Testis (tissue), 3 donors: Measurements from ENCODE around the gene FAM193A. TPM values are rescaled to one million over a fixed set of nuclear protein-coding genes. Genes with fewer than 3 reads are reported as not detected.

ENCODE experiments used
- DNase-seq: peaks from one replicate; pipeline ENCODE4 v3.0.0-alpha.2; 2019
- H3K27ac ChIP-seq, 2 donors: fragments of 200-600 bp; sonication (generic); one replicate each; pipeline ENCODE4 v1.5.1; 2019
- H3K27me3 ChIP-seq: fragments of 200-600 bp; sonication (generic); one replicate; pipeline ENCODE4 v1.5.1; 2019
- H3K36me3 ChIP-seq: fragments of 200-600 bp; sonication (generic); one replicate; pipeline ENCODE4 v1.5.1; 2017; ENCODE audit warnings: low read depth; ENCODE audit errors: missing control alignments
- H3K4me1 ChIP-seq: fragments of 200-600 bp; sonication (generic); one replicate; pipeline ENCODE4 v1.5.1; 2019
- H3K4me3 ChIP-seq, 2 donors: fragments of 200-600 bp; sonication (generic); one replicate each; pipeline ENCODE4 v1.5.1; 2017 to 2019
- H3K9me3 ChIP-seq: fragments of 200-600 bp; sonication (generic); one replicate; pipeline ENCODE4 v1.5.1; 2017
- POLR2A ChIP-seq: fragments of 450-650 bp; IDR thresholded peaks from one replicate; pipeline ENCODE4 v1.6.1; 2017; ENCODE audit warnings: antibody characterized with exemption, mild to moderate bottlenecking, moderate library complexity
- whole genome bisulfite sequencing, 2 donors: methylation state at CpG; one replicate each; pipeline ENCODE4 v1.1.5; 2018; 5-methylcytosine and 5-hydroxymethylcytosine counted together
- intact Hi-C: fragments of 100-400 bp; cut with DNase I; formaldehyde crosslinking; loops from one replicate; pipeline ENCODE4 v1.15.1; 2023; ENCODE audit warnings: low total_unique reads
- polyA plus RNA-seq: library from polyadenylated mRNA; stranded (reverse); fragments of 350-450 nt; fragmentation: Illumina TruSeq; extraction: RNeasy Lipid Tissue Mini Kit (QIAGEN cat#74804); gene quantifications from one replicate; pipeline ENCODE4 v1.2.3, GENCODE V29; 2014; ENCODE audit warnings: low read depth, low replicate concordance; ENCODE audit not compliant: insufficient read depth
- total RNA-seq, 2 donors: library from RNA; depleted of rRNA; stranded (reverse); fragments of >200 nt; gene quantifications; one replicate each; pipeline ENCODE4 v1.2.3, GENCODE V29; 2016
- TF ChIP-seq, protein P1 (sequence below), 3 experiments: fragments of 450-650 bp in 2 of 3; fragments of 200-600 bp in 1 of 3; sonication (generic) in 1 of 3; IDR thresholded peaks; one replicate each; pipeline ENCODE4 v1.5.1; 2016 to 2019; ENCODE audit warnings: antibody characterized with exemption in 3 of 3, mild to moderate bottlenecking in 2 of 3, moderate library complexity in 1 of 3

Gene FAM193A
- total and polyA plus RNA-seq, 3 donors from 2014 or later, result 50.4 to 92.4 (median 78.7) TPM

DNA sequence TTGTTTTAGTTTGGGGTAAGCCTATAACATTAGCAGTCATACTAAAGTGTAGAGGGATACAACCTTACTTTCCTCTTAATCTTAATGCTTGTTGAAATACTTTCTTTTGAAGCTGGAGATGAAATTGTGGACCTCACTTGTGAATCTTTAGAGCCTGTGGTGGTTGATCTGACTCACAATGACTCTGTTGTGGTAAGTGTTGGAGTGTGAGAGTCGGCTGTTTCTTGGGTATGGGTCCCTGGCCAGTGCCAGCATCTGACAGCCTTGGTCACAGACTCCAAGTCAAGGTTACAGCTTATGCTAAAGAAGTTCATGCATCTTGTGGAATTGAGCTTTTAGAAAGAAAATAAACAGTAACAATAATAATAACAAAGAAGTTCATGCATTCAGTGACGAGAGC lies 35.9 kb upstream of the FAM193A start:
- WGBS, 2 donors, result 83 to 84% methylated on average over 2 of the region's 2 CpGs
- Histone ChIP-seq H3K27me3 (no peaks in the 10 kb centered on the region), H3K36me3 (no peaks in the 10 kb centered on the region), H3K4me3 (no peak overlapping the region), H3K9me3 (no peaks in the 10 kb centered on the region), H3K27ac (no peak overlapping the region), H3K4me1 (peaks cover 4% of the 10 kb centered on the region)
- DNase-seq, result no peak
- TF ChIP-seq, protein P1, sequence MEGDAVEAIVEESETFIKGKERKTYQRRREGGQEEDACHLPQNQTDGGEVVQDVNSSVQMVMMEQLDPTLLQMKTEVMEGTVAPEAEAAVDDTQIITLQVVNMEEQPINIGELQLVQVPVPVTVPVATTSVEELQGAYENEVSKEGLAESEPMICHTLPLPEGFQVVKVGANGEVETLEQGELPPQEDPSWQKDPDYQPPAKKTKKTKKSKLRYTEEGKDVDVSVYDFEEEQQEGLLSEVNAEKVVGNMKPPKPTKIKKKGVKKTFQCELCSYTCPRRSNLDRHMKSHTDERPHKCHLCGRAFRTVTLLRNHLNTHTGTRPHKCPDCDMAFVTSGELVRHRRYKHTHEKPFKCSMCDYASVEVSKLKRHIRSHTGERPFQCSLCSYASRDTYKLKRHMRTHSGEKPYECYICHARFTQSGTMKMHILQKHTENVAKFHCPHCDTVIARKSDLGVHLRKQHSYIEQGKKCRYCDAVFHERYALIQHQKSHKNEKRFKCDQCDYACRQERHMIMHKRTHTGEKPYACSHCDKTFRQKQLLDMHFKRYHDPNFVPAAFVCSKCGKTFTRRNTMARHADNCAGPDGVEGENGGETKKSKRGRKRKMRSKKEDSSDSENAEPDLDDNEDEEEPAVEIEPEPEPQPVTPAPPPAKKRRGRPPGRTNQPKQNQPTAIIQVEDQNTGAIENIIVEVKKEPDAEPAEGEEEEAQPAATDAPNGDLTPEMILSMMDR (IDR thresholded peaks at IDR 0.05), result no peak
- no peak for TF ChIP-seq POLR2A
- intact Hi-C loops, result no loop called here

DNA sequence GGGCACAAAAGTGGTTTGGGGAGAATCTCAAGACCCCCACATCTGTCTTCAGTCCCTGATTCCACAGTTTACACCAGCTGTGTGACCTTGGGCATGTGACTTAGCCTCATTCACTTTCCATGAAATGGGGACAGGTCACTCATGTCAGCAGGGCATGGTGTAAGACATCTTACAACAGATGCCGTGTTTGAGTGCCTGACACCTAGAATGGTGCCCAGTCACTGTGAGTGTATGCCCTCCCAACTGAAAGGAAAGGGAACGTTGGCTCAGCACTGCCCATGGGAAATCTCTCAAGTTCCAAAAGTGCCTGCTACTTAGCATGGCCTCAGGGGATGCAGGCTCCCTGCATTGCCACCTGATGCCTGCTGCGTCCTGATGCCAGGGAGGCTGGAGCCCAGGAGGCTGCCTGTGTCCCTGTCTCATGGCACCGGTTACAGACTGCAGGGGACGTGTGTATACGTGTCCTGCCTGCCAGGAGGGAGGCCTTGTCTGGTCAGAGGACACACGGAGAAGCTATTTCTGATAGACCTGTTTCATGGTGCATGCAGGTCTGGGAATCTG lies 35.3 kb upstream of the FAM193A start:
- Histone ChIP-seq H3K36me3 (no peaks in the 10 kb centered on the region), H3K4me3 (no peak overlapping the region)

DNA sequence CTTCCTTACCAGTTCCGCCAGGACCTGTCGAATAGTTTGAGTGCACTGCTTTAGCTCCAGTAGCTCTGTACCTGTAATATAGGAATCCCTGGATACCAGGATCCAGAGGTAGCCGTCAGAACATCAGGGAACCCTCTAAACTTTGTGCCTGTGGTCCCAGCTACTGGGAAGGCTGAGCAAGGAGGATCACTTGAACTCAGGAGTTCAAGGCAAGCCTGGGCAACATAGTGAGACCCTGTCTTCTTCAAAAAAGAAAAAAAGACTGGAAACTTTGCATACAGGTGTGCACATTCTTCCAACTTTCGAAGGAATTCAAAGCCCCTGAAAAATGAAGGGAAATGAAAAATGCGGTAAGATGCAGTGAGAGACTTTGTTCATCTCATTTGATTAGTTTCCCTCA lies 32.6 kb upstream of the FAM193A start:
- TF ChIP-seq POLR2A, result no peak
- TF ChIP-seq, protein P1 (IDR thresholded peaks at IDR 0.05), result no peak
- DNase-seq, result no peak
- Histone ChIP-seq H3K27me3 (no peaks in the 10 kb centered on the region), H3K4me1 (no peaks in the 10 kb centered on the region), H3K27ac (no peak overlapping the region), H3K9me3 (no peaks in the 10 kb centered on the region), H3K36me3 (no peaks in the 10 kb centered on the region), H3K4me3 (no peak overlapping the region)
- WGBS, 2 donors, result 94 to 97% methylated on average over 5 of the region's 5 CpGs
- intact Hi-C loops, result no loop called here

More for the DNA sequence above, 35.3 kb upstream of the FAM193A start:
- DNase-seq, result no peak
- no peaks in the 10 kb centered on the region for H3K27me3 ChIP-seq
- no peaks in the 10 kb centered on the region for H3K9me3 ChIP-seq
- TF ChIP-seq, protein P1 (IDR thresholded peaks at IDR 0.05), result no peak
- TF ChIP-seq POLR2A, result no peak
- no peak overlapping the region for H3K27ac ChIP-seq
- H3K4me1 ChIP-seq, result no peaks in the 10 kb centered on the region
- WGBS, 2 donors, result 93 to 98% methylated on average over 6 to 7 of the region's 7 CpGs
- intact Hi-C loops, result no loop called here

DNA sequence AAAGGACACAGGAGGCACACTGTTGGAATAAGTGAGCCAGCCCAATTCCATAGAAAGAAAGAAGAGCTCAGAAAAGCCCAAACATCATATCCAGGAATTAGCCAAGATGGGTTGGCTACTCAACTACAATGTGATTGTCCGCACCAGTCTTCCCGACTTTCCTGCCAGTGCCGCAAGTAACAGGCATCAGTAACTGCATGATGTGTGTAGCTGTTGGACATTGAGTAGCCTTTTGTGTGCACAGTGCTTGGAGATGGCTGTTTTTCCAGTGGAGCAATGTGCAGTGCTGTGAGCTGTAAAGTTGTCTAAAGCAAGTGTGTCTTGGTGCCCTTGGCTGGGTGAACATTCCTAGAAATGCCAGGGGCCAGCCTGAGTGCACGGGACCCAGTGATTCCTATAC lies 29.2 kb upstream of the FAM193A start:
- intact Hi-C loops, result no loop called here
- no peaks in the 10 kb centered on the region for H3K9me3 ChIP-seq
- peaks cover 6% of the 10 kb centered on the region for H3K4me1 ChIP-seq
- no peak for DNase-seq
- no peak overlapping the region for H3K4me3 ChIP-seq
- TF ChIP-seq POLR2A, result no peak
- TF ChIP-seq, protein P1 (IDR thresholded peaks at IDR 0.05), result no peak
- no peaks in the 10 kb centered on the region for H3K27me3 ChIP-seq
- H3K36me3 ChIP-seq, result no peaks in the 10 kb centered on the region
- no peak overlapping the region for H3K27ac ChIP-seq
- 90 to 93% methylated on average over 4 of the region's 4 CpGs for WGBS, 2 donors

DNA sequence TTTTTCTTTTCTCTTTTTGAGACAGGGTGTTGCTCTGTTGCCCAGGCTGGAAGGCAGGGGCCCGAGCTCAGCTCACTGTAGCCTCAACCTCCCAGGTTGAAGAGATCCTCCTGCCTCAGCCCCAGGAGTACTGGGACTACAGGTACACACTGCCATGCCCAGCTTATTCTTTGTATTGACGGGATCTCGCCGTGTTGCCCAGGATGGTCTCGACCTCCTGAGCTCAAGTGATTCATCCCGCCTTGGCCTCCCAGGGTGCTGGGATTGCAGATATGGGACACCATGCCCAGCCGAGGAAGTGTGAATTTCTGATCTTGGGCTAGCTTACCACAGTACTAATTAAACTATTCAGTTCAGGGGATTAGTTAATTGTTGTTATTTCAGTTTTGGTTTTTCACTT lies 28.6 kb upstream of the FAM193A start:
- Histone ChIP-seq H3K4me1 (peaks cover 6% of the 10 kb centered on the region), H3K9me3 (no peaks in the 10 kb centered on the region), H3K27me3 (no peaks in the 10 kb centered on the region), H3K36me3 (no peaks in the 10 kb centered on the region), H3K4me3 (no peak overlapping the region), H3K27ac (no peak overlapping the region)
- TF ChIP-seq POLR2A, result no peak
- TF ChIP-seq, protein P1 (IDR thresholded peaks at IDR 0.05), result no peak
- 91 to 95% methylated on average over 7 of the region's 7 CpGs for WGBS, 2 donors
- intact Hi-C loops, result no loop called here
- DNase-seq, result no peak
